GM12864 (cell line): ENCODE measurements around the gene FOXN1.

Source experiments
- DNase-seq: peaks from one replicate; pipeline ENCODE4 v3.0.0-alpha.2; 2011; ENCODE audit warnings: low read depth
- H3K4me3 ChIP-seq: 2 replicates; pipeline ENCODE4 v1.5.1; 2011; ENCODE audit warnings: mild to moderate bottlenecking, low read depth, low read length, control low read depth
- TF ChIP-seq, protein P1 (sequence below): IDR thresholded peaks from 2 replicates; pipeline ENCODE4 v1.5.1; 2011; ENCODE audit warnings: low read depth, mild to moderate bottlenecking, moderate library complexity, low read length, control low read depth, inconsistent platforms; ENCODE audit errors: missing control alignments

The FOXN1 gene

DNA sequence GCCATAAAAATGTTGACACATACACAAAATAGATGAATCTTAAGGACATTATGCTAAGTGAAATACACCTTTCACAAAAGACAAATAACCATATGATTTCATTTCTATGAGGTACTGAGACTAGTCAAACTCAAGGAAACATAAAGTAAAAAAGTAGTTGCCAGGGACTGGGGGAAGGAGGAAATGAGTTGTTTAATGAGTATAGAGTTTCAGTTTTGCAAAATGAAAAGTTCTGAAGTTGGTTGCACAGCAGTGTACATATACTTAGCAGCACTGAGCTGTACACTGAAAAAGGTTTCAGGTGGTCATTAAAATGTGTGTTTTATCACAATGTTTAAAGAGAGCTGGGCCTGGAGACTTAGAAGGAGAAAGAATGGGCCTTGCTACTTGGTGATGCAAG is 37.4 kb upstream of the FOXN1 start:
- TF ChIP-seq, protein P1, sequence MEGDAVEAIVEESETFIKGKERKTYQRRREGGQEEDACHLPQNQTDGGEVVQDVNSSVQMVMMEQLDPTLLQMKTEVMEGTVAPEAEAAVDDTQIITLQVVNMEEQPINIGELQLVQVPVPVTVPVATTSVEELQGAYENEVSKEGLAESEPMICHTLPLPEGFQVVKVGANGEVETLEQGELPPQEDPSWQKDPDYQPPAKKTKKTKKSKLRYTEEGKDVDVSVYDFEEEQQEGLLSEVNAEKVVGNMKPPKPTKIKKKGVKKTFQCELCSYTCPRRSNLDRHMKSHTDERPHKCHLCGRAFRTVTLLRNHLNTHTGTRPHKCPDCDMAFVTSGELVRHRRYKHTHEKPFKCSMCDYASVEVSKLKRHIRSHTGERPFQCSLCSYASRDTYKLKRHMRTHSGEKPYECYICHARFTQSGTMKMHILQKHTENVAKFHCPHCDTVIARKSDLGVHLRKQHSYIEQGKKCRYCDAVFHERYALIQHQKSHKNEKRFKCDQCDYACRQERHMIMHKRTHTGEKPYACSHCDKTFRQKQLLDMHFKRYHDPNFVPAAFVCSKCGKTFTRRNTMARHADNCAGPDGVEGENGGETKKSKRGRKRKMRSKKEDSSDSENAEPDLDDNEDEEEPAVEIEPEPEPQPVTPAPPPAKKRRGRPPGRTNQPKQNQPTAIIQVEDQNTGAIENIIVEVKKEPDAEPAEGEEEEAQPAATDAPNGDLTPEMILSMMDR: no peak
- no peak overlapping the region for H3K4me3 ChIP-seq
- DNase-seq: peak; percentile 56

DNA sequence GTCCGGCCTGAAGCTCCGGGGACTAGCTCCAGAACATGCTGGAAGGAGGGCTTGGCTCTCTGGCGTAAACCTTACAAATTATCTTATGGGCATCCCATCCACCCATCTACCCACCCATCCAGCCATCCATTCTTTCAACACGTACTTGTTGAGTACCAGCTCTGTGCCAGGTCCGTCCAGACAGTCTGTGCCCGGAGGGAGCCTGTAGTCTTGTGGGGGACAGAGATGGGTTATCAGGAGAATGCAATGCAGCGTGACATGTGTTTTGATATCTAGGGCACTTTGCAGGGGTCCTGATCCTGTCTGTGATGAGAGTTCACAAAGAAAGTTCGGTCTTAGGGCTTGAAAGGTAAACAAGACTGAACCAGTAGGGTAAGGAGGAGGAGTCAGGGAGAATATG is 36.8 kb upstream of the FOXN1 start:
- H3K4me3 ChIP-seq: no peak overlapping the region
- no peak for DNase-seq
- TF ChIP-seq, protein P1: no peak

DNA sequence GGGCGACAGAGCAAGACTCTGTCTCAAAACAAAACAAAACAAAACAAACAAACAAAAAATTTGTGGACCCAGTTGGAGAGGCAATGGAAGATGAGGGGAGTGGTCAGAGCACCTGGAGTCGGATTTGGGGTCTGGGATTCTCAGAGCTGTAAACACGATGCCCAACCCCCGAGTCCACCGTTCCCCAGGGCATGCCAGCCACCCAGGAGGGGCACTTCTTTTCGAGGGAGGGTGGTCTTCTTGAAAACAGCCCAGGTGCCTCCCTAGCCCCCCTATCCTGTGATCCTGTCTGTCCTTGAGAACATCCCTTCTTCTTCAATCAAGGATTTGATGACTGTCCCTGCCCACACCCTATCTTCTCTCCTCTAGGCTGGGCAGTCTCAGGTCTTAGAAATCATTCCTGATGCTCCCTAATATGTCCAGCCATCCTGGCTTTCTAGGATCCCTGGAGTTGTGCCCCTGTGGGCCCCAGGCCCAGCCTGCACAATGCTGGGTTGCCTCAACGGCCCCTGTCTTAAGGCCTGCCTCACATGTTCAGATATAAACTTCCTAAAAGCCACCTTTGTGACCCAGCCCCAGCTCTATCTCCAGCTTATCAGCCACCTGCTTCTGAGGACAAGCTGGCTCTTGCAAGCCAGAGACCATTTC is 35.8 kb upstream of the FOXN1 start:
- DNase-seq: no peak
- no peak overlapping the region for H3K4me3 ChIP-seq
- TF ChIP-seq, protein P1: no peak

DNA sequence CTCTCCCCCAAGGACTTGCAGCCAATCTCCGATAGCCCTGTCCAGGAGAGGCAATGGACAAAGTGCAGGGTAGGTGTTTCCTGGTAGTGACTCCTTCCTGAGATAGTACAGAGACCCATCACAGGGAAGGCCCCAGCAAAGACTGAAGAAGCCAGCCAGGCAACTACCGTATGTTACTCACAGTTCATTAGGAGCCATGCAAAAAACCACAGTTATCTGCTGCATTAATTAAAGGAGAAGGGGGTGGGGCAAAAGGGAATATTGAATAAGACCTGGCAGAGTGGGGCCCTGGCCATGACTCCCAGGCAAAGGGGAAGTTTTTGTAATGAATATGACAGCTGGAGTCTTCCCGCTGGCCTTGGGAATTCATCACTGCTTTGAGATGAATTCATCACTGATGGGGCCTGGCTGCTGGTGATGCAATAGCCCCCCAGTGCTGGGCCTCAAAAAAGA is 35.2 kb upstream of the FOXN1 start:
- DNase-seq: no peak
- TF ChIP-seq, protein P1: no peak
- no peak overlapping the region for H3K4me3 ChIP-seq

DNA sequence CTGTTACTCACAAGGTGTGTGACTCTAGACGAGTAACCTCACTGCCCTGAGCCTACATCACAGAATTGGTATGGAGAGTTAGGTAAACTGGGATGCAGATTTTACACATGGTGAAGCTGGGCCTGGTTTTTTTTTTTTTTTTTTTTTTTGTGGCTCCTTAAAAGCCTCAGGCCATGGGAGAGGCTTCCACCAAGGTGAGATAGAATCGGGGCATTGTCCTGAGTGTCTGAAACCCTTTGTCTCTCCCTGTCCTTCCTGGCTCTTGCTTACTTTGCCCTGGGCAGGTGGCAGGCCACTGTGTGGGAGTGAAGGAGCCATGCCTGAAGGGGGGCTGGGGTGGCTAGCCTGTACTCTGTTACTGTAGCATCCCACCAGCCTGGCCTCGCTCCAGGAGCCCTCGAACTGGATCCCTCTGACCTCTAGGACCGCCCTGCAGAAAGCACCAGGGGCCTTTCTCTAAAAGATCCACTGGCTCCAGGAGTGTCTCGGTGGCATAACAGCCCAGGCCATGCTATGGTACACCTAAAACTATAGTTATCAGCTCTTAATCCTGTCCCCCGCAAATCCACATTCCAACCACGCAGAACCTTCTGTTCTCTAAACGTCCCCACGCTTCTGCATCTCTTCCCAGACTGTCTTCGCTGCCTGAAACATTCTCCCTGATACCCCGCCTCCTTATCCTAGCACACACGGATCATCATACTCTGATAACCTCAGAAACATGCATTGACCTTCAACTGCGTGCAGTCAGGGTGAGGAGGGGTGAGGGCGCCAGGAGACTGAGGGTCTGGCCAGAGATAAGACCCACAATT is 34.4 kb upstream of the FOXN1 start:
- TF ChIP-seq, protein P1: no peak
- no peak for DNase-seq
- no peak overlapping the region for H3K4me3 ChIP-seq

DNA sequence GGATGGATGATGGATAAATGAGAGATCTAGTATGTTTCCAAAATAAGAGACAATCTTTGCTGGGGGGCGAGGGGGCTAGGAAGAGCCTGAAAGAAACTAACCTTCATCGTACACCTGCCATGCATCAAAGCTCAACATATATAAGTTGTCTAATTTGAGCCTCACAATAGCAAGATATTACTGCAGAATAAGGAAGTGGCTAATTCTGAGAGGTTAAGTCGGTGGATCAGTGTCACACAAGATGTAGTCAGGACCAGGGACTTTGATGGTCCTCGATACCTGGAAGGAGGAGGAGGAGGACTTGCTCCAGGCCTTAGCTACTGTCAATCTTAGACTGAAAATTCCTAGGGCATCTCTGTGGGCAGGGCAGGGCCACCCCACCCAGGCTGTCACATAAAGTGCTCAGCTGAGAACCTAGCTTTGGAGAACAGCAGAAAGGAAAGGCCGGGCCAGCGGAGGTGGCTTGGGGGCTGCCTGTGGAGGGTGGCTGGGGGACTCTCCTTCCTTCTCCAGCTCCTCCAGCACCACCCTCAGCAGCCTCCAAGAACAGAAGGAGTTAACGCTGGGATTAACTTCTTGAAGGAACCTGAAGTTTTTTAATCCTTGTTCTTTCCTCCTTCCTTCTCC is 33.2 kb upstream of the FOXN1 start:
- H3K4me3 ChIP-seq: no peak overlapping the region
- TF ChIP-seq, protein P1: no peak
- no peak for DNase-seq
